ENCODE measurements around the gene EPB41L5.
"Not testable (repeated sequence)": the region's sequence is repeated elsewhere in the genome, so short reads cannot be mapped to it uniquely, and the experiment has no call there.

The EPB41L5 gene

DNA sequence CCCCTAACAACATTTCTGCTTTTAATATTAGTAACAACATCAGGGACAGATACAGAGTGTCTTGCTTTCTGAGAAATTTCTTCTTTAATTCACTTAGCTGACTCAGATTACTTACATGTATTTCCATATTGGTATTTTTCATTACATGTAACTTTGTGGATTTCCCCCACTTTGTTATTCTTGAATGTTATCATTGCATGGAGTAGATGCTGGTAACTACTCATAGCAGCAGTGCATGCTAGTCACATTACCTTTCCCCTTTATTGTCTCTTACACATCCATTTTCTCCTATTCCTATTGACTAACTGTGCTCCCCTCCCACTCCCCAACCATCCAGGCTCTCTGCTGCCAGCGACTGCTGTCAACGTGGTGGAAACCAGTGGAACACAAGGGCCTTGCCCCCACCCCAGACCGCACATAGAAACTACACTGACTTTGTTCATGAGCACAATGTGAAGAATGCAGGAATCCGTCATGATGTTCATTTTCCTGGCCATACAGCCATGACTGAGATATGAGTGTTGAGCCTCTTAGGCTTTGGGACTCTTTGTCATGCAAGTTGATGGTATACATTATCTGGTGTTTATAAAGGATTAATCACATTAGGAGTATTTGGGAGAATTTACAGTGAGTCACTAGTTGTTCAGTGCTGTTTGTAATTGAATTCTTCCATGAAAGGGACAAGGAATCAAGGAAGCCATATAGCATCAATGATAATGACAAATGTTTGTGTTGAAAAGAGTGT lies 91.0 kb downstream of the EPB41L5 start:
- no peak for DNase-seq

GRCh38 chr2:120104772-120105171 lies 91.9 kb downstream of the EPB41L5 start:
- no peak for DNase-seq

- DNase-seq = no peak
Measured at GRCh38 chr2:120105360-120105759, 92.5 kb downstream of the EPB41L5 start.

GRCh38 chr2:120108049-120108448 lies 95.2 kb downstream of the EPB41L5 start:
- peak; percentile 82 for DNase-seq

DNA sequence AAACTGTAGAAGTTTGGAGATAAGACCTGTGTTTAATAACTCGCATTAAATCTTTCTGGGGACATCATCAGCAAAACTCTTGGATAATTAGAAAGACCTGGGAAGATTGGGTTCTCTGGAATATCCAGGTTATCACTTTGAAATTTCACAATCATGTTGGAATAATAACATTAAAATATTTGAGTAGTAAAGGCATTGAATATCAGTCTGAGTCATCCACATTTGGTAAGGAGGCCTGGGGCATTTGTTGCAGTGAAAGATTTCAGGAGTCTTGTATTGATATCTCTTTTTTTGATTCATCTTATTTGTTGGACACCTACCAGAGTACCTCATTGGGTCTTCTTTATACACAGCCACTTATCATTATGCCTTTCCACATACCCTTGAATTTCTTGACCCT lies 95.9 kb downstream of the EPB41L5 start:
- DNase-seq = no peak

DNA sequence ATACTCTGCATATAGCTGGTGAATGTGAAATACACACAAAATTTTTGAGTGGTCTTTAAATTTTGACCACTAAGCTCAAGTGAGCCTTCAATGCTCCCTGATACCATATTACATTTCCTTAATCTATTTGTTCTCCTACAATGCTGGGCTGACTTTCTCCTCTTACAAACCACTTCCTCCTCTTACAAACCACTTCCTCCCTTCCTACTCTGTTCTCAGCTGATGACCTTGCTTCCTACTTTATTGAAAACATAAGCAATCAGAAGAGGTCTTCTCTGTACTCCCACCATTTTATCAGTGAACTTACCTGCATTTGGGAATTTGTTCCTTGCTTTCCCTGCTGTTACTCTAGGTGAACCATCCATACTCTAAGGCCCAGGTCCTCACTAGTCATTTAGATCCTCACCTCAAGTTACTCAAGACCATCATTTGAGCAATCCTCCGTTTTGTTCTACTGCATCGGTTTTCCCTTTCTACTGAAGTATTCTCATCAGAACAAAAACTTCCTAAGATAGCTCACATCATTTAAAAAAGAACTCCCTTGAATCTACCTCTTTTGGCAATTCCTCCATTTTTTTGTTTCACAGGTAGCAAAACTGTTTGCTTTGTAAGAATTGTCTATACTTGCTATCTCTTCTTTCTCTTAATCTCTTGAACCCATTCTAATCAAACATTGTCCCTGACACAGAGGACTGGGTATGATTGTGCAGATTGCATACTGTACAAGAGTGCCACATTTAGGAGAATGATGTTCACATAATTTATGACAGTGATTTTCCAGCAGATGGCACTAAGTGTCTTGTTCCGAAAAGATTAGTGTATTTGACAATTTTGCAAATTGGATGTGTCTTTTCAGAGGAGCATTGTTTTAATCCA lies 96.5 kb downstream of the EPB41L5 start:
- peak; percentile 51 for DNase-seq

DNA sequence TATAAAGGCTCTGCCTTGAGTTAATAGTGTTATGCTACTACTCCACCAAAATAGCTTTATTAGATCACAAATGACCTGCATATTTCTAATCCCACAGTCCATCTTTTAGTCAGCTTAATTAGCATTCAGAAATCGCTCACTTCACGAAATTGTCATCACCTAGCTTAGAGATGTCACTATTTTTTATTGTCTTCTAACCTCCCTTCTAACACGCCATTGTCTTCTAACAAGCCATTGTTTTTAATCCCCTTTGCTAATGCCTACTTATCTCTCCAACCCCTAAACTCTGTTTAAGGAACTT lies 97.1 kb downstream of the EPB41L5 start:
- no peak for DNase-seq

- DNase-seq = no peak
Measured at GRCh38 chr2:120110507-120110906, 97.6 kb downstream of the EPB41L5 start.

DNA sequence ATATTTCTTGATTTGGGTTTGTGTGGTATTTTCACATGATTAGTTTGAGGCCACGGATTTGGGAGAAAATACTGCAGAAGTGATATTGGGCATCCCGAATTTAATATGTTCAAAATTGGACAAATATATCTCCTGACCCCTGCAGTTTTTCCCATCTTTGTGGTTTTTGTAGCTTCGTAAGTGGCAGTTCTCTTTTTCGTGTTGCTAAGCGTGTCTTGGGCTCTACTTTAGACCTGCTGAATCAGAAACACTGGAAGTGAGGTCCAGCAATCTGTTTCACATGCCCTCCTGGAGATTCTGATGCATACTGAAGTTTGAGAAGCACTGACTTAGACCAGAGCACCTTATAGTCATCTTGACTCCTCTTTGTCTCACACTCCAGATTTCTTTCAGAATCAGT lies 98.3 kb downstream of the EPB41L5 start:
- no peak for DNase-seq

DNA sequence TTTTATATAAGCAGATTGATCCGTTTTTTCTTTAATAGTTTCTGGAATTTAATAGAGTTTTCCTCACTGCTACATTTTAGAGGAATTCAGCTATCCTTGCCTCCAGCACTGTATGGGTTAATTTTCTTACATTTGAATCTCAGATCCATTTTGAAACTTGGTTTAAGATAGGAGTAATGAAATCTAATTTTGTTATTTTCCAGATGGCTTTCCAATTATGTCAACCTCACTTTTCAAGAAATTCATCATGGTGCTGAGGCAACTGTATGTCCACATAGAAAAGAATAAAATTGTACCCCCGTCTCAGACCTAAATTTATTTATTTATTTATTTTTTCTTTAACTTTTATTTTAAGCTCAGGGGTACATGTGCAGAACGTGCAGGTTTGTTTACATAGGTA lies 105.1 kb downstream of the EPB41L5 start:
- DNase-seq = no peak

DNA sequence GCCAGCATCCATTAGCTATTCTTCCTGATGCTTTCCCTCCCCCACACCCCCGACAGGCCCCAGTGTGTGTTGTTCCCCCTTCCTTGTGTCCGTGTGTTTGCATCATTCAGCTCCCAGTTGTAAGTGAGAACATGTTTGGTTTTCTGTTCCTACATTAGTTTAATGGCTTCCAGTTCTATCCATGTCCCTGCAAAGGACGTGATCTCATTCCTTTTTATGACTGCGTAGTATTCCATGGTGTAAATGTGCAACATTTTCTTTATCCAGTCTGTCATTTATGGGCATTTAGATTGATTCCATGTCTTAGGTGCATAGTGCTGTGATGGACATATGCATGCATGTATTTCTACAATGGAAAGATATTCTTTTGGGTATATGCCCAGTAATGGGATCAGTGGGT lies 105.6 kb downstream of the EPB41L5 start:
- no peak for DNase-seq

DNA sequence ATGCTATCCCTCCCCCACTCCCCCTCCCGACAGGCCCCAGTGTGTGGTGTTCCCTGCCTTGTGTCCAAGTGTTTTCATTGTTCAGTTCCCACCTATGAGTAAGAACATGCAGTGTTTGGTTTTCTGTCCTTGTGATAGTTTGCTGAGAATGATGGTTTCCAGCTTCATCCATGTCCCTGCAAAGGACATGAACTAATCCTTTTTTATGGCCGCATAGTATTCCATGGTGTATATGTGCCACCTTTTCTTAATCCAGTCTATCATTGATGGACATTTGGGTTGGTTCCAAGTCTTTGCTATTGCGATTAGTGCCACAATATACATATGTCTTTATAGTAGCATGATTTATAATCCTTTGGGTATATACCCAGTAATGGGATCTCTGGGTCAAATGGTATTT lies 108.5 kb downstream of the EPB41L5 start:
- DNase-seq = not testable (repeated sequence)

DNA sequence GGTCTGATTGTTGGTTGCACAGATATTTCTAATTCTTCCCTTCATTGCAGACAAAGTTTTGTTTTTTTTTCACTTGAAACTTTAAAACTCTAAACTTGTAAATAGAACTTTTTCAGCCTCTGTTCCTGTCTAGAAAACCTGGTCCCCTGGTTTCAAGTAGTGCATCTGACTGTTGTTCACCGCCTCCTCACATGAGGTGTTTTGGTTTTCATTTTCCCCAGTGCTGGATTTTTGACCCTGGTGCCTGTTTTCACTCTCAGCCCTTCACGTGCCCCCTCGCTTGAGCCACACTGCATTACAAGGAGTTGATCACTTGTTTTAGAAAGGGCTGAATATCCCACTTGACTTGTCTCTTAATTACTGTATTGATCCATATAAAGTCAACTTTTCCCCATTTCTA lies 110.2 kb downstream of the EPB41L5 start:
- DNase-seq = no peak

DNA sequence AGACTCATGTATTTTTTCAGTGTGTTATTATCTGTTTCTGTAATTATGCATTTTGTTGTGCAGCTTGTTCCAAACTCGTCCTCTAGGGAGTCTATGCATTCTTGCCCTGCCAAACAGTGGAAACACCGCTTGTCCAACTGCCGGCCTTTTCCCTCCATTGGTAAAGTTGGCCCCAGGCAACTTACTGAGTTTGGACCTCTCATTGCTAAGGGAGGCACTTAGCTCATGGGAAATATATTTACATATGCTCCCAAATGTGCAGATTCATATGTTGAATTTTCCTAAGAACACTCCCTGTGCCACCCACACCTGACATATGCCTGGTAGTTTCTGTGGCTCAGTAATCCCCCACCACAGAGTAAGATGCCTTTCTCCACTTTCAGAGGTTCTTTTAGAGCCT lies 112.3 kb downstream of the EPB41L5 start:
- no peak for DNase-seq

DNA sequence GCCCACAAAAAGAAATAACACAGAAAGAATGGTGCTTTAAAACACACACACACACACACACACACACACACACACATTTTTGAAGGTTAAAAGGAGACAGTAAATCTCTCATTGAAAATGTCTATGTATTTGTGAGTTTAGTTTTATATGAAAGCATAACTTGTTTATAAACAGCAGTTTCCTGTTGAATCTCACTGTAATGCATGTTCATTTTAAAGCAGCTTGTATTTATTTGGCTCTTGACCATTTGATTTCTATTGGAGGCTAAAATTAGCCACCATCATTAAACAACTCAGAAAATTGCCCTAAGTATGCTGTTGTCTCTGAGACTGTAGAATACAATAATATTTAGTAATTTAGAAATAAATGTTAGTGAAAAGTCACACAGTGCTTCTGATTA lies 115.3 kb downstream of the EPB41L5 start:
- DNase-seq = no peak

DNA sequence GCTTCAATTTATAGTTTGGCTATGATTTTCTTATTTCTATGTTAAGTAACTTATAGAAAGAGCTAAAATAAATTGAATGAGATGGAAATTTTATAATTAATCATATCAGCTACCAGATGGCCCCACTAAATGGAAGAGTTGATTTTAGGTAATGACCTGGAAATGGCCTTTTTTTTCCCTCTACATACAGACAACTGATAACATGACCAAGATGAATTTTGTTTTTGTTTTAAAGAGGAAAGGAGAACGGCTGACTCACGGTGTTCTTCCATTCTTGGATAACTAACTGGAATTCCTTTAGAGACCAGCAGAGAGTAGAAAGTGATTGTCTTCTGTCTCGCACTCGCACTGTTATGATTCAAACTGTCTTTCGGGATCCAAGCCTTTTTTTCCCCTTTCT lies 119.3 kb downstream of the EPB41L5 start:
- DNase-seq = no peak

DNA sequence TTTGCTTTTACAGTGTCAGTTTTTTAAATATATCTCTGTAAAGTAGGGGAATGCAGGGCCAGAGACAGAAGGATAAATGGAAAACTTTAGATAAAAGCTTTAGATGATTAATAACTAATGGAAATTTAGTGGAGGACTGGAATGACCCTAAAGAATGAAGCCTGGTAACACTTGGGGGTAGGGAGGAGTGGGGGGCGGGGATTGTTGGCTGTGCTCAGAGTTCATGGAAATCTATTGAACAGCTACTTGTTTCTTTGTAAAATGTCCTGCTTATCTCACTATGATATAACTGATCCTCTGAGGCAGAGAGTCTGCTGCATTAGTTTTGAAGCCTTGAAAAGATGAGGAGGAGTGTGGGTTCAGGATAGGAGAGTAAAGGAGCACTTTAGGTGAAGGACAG lies 119.8 kb downstream of the EPB41L5 start:
- no peak for DNase-seq

GRCh38 chr2:120133572-120134244 lies 120.8 kb downstream of the EPB41L5 start:
- no peak for DNase-seq

DNA sequence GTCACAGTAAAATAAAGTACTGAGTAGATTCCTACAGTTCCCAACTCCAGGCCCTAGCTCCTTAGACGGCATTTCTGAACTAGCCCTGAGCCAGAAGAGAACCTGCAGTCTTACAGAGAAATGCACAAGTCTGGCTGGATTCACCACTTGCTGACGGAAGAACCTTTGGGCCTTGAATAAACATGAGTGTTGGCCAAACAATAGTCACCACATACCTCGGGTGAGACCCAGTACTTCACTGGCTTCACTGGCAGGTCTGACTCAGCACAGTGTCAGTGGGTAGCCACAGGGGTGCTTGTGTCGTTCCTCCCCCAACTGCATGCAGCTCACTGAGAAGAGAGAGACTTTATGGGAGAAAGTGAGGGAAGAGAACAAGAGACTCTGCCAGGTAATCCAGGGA lies 121.4 kb downstream of the EPB41L5 start:
- no peak for DNase-seq

- DNase-seq = not testable (repeated sequence)
Measured at GRCh38 chr2:120135013-120135412, 122.1 kb downstream of the EPB41L5 start.

GRCh38 chr2:120140866-120141265 lies 128.0 kb downstream of the EPB41L5 start:
- no peak for DNase-seq

GRCh38 chr2:120141300-120142069 lies 128.6 kb downstream of the EPB41L5 start:
- DNase-seq = no peak
